H1 (cell line): Measurements from ENCODE around the gene KLHL5.

Source experiments
- CTCF ChIP-seq, 3 experiments: IDR thresholded peaks; 1 replicate in 2 of 3; 2 replicates in 1 of 3; pipeline versions ENCODE4 v1.5.1 to v1.6.1; 2011; ENCODE audit warnings: low read length in 3 of 3, mild to moderate bottlenecking in 3 of 3, inconsistent platforms in 2 of 3, low read depth in 1 of 3, moderate library complexity in 1 of 3; ENCODE audit not compliant: insufficient read depth in 1 of 3; ENCODE audit errors: control extremely low read depth in 1 of 3
- EZH2 ChIP-seq: fragments of 200-600 bp; sonication (generic); IDR thresholded peaks from 2 replicates; pipeline ENCODE4 v1.7.1; 2012; ENCODE audit warnings: low read depth, mild to moderate bottlenecking, moderate library complexity, low read length, inconsistent platforms; ENCODE audit not compliant: severe bottlenecking
- GABPA ChIP-seq: IDR thresholded peaks from 2 replicates; pipeline ENCODE4 v1.6.1; 2011; ENCODE audit warnings: mild to moderate bottlenecking, low read length, moderate library complexity, borderline replicate concordance; ENCODE audit not compliant: insufficient read depth
- RXRA ChIP-seq: IDR thresholded peaks from 2 replicates; pipeline ENCODE4 v1.6.1; 2011; ENCODE audit warnings: low read depth, mild to moderate bottlenecking, low read length, moderate library complexity; ENCODE audit not compliant: insufficient read depth

DNA sequence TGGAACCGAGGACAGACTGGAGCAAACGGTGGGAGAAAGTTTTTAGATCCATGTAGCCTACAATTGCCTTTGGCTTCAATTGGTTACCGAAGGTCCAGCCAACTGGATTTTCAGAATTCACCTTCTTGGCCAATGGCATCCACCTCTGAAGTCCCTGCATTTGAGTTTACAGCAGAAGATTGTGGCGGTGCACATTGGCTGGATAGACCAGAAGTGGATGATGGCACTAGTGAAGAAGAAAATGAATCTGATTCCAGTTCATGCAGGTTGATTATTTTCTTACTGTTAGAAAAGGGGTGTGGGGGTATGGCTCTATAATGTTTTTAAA, 702 bp downstream of the KLHL5 start:
- TF ChIP-seq GABPA, result no peak
- TF ChIP-seq EZH2, result no peak
- no peak for TF ChIP-seq CTCF (IDR thresholded peaks at IDR 0.05; ENCODE audit: control extremely low read depth in 1 of 3, insufficient read depth in 1 of 3, low read depth in 1 of 3, low read length in 3 of 3)
- TF ChIP-seq RXRA, result no peak
